A673 (cell line): Measurements from ENCODE around the gene CELSR1.

Source experiments
- EZH2 ChIP-seq: fragments of 200-600 bp; sonication (generic); IDR thresholded peaks from 2 replicates; pipeline ENCODE4 v1.6.1; 2017; ENCODE audit warnings: borderline replicate concordance, low read depth, mild to moderate bottlenecking, mixed read lengths, antibody characterized with exemption, low read length; ENCODE audit not compliant: poor library complexity, severe bottlenecking
- TF ChIP-seq, protein P1 (sequence below): fragments of 300-800, 200-600 bp; sonication (generic); conservative IDR thresholded peaks from 2 replicates; pipeline ENCODE4 v1.5.1; 2017; ENCODE audit warnings: low read depth, mild to moderate bottlenecking, antibody characterized with exemption, low read length, moderate library complexity, mixed read lengths

- TF ChIP-seq, protein P1, sequence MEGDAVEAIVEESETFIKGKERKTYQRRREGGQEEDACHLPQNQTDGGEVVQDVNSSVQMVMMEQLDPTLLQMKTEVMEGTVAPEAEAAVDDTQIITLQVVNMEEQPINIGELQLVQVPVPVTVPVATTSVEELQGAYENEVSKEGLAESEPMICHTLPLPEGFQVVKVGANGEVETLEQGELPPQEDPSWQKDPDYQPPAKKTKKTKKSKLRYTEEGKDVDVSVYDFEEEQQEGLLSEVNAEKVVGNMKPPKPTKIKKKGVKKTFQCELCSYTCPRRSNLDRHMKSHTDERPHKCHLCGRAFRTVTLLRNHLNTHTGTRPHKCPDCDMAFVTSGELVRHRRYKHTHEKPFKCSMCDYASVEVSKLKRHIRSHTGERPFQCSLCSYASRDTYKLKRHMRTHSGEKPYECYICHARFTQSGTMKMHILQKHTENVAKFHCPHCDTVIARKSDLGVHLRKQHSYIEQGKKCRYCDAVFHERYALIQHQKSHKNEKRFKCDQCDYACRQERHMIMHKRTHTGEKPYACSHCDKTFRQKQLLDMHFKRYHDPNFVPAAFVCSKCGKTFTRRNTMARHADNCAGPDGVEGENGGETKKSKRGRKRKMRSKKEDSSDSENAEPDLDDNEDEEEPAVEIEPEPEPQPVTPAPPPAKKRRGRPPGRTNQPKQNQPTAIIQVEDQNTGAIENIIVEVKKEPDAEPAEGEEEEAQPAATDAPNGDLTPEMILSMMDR, result no peak
- TF ChIP-seq EZH2, result no peak
Measured at GRCh38 chr22:46486996-46487717, 50.3 kb downstream of the CELSR1 start.
